ENCODE data around the gene GPR12.

GRCh38 chr13:26718872-26719271, 41.7 kb downstream of the GPR12 start:
- no peak for TF ChIP-seq CTCF (IDR thresholded peaks at IDR 0.05)
- no peak for TF ChIP-seq POLR2A (IDR thresholded peaks at IDR 0.05)
- TF ChIP-seq POLR2AphosphoS5 (IDR thresholded peaks at IDR 0.05), result no peak
- no peak for TF ChIP-seq EP300 (IDR thresholded peaks at IDR 0.05)
